GM19438 (cell line): Measurements from ENCODE around the gene ZFAND3.
"Not testable (repeated sequence)": the region's sequence is repeated elsewhere in the genome, so short reads cannot be mapped to it uniquely, and the experiment has no call there.

ENCODE experiments used
- ATAC-seq: cut with Tn5 transposase; IDR thresholded peaks from one replicate; pipeline ENCODE4 v1.9.1; 2021; ENCODE audit warnings: low read depth; ENCODE audit not compliant: unreplicated experiment

Gene ZFAND3

DNA sequence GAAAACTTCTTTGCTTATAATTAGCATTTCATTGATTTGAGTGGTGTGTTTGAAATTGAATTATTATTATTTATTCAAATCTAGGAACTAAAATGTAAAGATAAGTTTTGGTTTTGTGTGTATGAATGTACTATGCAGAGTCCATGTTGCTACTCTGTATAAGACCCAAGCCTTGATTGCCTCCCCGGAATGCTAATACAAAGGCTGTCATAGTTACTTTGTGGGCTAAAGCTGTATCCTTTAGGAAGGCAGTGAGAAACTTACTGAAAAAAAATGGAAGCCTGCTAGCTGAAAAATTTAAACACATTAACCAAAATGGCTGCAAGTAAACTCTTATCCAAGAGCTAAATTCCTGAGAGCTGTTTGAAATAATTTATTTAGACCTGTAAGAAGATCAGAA, 213.3 kb downstream of the ZFAND3 start:
- ATAC-seq, result no peak

DNA sequence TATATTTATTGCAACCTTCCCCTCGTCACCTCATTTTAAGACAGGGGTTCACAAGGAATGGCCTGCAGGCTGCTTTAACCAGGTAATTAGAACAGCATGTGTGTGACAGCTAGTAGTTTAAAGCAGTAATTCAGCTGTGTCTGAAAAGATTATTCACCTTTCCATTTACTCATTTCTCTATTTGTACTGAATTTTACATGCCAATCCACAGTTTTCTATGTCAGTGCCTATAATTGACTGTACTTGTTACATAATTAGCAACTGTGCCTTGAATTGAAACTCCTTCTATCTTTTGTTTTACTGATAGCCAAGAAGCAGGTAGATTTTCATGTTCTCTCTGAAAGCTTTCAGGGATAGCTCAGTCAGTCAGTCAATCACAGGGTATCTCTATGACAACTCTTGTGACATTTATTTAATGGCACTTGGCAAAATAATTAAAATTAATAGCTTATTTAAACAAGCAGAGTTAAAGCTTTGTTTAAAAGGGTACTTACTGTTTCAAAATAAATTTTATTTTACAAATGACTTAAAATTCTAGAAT, 214.0 kb downstream of the ZFAND3 start:
- no peak for ATAC-seq

DNA sequence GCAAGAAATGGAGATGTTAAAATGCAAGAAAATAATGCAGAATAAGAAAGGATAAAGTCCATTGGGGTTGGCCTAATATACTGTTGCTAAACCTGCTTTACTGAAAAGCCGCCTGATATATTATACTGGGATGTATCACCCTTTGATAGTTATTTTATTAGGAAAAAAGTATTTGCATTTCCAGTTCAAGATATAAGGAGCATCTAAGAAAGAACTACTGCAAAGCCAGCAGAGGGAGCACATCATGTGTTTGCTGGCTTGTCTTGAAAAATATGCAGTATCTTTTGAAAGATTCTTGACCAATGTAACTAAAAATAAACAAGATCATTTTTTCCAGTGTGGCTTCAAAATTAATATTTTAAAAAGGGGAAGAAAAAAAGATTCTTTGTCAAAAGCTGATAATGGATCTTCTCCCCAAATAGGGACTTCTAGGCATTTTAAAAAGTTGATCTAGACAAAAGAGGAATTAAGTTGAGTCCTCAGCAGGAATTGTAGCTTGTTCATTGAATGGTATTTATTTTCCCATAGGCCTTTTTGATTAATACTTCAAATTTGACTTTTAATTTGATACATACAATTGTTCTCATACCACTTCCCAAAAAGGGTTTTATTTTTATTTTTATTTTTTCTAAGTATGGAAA, 214.9 kb downstream of the ZFAND3 start:
- ATAC-seq, result no peak

DNA sequence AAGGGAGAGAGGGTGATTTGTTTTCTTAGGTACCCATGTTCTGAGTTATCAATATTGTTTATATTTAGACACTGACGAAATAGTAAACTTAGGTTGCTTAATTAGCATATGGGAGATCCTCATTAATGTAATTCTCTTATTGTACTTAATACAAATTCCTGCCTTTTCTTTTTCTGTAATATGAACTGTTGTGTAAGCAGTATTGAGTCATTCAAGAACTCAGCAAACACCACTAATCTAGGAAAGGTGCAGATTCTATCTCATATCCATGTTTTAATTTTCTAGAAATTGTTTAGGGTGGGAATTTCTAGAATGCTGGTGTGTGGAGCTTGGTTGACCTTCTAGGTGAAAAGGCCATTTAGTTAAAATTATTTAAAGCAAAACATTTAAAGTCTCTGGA, 216.0 kb downstream of the ZFAND3 start:
- no peak for ATAC-seq

DNA sequence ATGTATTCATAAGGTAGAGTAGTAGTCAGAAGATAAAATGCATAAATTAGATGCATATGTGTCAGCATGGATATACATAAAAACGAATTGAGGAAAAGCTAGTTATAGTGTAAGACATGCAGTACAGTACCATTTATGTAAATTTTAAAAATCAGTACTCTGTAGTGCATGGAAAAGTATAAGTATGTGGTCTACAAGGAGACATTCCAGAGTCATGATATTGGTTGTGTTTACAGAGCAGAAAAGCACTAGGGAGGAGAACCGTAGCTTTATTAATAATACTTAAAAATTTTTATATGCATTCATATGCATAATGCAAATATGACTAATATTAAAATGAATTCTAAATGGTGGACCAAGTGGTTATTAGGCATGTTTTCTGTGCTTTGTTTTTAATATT, 220.0 kb downstream of the ZFAND3 start:
- no peak for ATAC-seq

DNA sequence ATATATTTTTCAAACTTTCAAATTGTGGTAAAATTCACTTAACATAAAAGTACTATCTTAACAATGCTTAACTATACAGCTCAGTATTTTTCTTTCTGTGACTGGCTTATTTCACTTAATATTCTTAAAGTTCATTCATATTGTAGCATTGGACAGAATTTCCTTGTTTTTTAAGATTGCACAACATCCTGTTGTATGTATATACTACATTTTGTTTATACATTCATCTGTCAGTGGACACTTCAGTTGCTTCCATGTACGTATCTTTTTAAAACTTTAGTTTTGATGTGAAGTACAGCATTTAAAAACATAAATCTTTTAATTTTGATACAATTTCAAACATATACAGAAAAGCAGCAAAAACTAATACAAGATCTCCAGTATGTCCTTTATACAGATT, 220.7 kb downstream of the ZFAND3 start:
- no peak for ATAC-seq

DNA sequence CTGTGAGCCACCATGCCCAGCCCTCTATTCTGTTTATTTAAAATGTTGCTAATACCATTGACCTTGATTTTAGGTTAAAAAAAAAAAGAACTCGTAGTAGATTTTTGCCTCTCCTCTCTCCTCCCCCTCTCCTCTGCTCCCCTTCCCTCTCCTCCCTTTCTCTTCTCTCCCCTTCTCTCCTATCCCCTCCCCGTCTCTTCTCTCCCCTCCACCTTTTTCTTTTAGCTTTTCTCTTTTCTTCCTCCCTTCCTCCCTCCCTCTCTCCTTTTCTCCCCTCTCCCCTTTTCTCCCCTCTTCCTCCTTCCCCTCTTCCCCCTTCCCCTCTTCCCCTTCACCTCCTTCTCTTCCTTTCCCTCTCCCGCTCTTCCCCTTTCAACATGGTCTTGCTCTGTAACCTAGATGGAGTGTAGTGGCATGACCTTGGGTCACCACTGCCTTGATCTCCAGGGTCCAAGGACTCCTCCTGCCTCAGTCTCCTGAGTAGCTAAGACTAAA, 223.8 kb downstream of the ZFAND3 start:
- no peak for ATAC-seq

DNA sequence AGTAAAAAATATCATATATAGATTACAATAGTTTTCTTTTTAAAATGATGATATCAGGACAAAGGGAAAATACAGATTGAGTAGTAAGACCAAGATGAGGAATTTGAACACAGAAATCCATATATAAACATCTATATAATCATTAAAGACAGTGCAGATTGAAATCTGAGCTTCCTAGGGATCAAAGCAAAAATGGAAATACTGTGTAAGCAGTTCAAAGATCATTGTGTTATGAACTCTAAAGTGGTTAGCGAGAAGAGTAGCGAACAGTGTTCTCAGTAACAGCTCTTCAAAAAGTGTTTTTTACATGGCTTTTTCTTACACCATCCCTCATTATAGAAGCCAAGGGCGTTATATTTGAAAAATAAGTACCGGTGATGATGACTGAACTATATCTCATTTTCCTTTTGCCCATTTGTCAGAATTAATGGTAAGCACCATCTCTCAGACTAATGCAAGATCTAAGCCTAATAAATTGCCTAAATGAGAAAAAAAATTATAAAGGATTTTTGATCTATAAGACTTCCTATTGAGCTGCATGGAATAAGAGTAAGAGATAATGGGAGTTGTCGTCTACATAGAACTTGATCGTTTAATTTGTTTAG, 226.3 kb downstream of the ZFAND3 start:
- ATAC-seq, result no peak

DNA sequence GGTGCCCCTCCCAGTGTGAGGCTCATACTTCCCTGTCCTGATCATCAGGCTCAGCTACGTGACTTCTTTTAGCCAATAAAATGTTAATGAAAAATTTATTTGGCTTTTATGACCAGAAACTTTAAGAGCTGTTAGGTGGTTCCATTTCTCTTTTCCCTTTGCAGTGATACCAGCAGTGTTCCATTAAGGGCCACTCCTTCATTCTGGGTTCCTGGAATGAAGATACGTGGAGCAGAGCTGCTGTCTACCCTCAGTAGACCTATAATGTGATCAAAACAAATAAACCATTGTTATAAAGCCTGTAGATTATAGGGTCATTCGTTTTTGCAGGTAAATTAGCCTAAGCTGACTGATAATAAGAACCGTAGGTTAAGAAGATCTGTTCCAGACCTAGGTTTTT, 228.0 kb downstream of the ZFAND3 start:
- no peak for ATAC-seq

DNA sequence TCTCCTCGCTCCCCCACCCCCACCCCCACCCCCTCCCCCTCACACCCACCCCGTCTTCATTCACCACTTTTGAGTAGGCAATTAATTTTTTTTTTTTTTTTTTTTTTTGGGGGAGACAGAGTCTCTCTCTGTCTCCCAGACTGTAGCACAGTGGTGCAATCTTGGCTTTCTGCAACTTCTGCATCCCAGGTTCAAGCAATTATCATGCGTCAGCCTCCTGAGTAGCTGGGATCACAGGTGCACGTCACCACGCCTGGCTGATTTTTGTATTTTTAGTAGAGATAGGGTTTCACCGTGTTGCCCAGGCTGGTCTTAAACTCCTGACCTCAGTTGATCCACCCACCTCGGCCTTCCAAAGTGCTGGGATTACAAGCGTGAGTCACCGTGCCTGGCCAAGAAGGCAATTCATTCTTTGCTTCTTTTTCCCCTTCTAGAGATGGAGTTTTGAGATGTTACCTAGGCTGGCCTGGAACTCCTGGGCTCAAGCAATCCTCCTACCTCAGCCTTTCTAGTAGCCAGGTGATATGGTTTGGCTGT, 230.4 kb downstream of the ZFAND3 start:
- ATAC-seq, result not testable (repeated sequence)

DNA sequence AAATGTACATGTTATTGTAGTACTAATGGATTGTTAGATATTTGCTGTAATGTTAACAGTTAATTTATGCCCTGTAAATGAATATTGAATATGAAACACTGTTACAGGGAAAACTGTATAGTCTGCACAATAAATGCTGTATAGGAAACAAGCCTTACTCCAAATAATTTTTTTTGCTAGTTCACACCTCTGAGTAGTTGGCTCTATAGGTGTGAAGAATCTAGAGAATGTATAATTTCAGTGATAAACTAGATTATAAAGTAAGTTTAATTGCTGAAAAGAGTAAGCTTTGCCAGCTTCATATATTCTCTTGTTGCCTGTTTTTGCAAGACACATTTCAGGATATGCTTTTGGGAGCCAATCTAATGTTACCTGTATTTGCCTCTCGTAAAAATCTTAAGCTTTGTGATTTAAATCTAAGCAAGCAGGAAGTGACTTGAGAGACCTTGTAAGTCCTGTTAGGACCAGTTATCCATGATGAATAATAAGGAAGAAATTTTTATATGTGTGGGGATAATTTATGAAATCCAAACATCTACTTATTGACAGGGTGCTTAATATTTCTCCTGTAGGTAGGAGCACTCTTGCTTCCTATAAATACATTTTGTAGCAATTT, 232.4 kb downstream of the ZFAND3 start:
- ATAC-seq, result no peak

DNA sequence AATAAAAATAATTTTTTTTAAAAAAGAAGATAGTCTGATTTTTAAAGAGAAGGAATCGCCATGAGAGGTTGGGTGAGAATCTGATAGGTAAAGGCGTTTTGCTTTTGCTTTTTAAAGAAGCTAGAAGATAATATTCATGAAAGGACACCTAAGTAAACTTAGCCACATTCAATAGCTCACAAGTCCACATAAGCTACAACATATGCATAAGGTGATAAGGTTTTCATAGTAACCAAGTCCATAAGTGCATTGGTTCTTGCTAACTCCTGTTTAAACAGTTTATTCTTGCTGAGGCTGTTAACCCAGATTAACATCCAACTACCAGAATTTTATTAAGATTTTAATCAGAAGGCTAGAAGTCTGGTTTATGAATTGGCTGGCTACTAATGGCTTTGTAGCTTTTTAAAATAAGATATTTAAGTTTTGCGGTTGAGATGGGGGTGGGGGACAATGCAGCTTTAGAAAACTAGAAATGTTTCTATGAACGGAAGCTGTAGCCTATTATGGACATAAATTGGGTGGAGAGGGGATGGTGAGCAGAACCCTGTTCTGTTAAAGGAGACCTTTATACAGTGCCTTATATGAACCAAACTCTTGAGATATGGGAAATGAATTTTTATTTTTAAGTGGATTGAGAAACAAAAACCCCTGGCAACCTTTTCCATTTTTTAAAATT, 235.1 kb downstream of the ZFAND3 start:
- no peak for ATAC-seq

DNA sequence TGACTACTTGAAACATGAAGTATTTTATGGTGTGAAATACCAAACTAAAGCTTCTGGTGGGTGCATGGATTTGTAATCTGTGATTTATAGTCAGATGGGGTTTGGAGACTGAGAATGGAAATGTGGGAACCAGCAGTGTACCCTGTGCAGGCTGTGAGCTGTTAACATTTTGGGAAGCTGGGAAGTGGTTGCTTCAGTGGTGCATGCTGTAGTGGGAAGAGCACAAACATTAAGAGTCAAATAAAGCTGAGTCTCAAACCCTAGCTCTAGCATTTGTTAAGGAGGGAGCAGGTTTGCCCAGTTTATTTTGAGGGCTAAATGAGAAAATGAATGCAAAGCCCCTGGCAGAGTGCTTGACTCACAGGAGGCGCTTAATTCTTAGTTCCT, 235.7 kb downstream of the ZFAND3 start:
- no peak for ATAC-seq

DNA sequence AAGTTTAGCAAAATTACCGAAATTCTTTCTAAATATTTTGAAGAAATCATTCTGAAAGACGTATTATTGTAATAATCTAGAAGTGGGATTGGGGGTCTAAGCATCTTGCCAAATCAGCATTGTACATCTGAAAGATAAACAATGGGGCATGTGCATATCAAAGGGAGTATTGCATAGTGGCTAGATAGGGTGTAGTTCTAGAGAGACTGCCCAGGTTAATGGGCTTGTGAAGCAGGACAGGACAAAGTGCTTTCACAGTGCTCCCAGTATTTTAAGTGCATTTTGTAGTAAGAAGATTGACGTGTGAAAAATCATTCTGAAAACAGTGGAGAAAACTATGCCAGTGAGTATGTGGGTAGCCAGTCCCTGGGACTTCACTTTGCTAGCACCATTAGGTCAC, 236.8 kb downstream of the ZFAND3 start:
- ATAC-seq, result no peak

DNA sequence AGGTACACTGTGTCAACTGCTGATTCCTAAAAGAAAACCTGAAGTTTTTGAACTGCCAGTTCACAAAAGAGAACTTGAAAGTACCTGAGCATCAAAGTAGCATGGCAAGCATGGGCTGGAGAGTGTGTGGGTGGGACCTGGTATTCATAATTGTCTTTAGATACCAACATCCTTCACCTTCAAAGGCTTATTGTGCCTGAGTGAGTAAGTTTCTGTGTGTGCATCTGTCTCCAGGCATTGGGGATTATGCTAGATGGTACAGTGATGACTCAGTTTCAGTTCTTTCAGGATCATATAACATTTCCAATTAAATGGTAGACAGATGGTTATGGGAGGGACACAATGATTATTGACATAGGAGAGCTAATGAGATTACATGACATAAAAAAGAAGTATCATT, 238.5 kb downstream of the ZFAND3 start:
- no peak for ATAC-seq

DNA sequence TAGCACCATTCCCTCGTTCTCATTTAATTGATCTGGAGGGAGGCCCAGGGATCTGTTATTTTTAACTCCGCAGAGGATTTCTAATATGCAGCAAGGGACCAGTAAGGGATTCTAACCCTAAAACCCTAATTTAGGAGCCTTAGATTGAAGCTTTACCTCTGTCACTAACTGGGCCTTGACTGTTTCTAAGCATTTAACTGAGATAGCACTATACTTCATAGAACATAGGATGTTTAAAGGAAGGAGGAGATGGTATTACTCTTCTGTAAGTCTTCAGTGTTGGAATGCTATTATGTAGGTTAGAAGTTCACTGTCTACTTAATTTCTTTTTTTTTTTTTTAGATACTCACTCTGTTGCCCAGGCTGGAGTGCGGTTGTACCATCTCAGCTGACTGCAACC, 242.5 kb downstream of the ZFAND3 start:
- no peak for ATAC-seq

DNA sequence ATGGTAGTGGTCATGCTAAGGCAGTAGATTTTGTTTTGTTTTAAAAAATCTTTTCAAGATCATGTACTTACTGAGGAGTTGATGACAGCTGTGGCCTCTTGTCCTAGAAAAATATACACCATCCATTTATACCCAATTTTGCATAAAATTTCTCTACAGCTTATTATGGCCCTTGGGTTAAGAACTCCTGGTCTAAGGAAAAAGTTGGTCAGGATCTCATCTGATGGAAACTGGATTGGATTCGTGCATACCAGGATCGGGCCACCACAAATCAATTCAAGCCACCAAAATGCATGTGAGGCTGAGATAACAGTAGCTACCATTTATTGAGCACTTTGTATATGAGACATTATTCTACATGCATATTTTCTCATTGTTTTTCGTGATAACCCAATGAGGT, 244.4 kb downstream of the ZFAND3 start:
- no peak for ATAC-seq

DNA sequence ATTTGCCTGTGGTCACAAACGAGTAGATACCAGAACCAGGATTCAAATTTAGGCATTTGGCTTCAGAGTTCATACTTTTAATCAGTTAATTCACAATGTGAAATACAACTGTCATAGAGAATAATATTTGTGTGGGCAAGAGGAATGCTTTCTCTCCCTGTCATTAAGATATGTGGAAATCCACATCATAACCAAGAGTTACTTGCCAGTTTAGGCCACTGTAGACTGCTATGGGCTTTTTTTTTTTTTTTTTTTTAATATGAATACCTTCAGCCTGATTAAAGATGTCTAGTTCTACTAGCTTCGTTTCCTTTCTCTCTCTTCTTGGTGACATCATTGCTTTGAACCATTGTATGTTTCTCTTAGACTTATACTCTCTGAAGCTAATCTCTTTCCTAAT, 244.9 kb downstream of the ZFAND3 start:
- no peak for ATAC-seq

DNA sequence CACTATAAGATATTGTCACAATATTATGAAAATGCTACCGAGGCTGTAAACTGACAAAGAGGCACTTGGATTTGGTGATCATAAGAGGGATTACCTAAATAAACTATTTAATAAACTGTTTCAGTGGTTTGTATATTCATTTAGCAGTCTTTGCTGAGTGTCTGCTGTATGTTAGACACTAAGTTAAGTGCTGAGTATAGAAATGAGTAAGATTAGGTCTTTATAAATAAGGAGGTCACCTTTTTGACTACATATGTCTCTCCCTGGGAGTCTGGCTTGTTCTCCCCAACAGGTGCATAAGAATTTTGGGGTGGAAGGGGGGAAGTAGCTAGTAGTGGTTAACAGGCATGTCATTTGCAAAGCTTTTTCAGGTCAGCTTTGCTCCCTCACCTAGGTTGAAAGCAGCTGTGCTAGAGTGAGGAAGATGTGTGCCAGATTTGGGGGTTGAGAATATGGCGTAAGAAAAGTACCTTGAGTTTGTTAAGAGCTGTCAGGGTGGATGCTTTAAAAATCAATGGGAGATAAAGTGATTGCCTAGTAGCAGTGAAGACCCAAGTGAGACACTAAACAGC, 246.3 kb downstream of the ZFAND3 start:
- no peak for ATAC-seq

DNA sequence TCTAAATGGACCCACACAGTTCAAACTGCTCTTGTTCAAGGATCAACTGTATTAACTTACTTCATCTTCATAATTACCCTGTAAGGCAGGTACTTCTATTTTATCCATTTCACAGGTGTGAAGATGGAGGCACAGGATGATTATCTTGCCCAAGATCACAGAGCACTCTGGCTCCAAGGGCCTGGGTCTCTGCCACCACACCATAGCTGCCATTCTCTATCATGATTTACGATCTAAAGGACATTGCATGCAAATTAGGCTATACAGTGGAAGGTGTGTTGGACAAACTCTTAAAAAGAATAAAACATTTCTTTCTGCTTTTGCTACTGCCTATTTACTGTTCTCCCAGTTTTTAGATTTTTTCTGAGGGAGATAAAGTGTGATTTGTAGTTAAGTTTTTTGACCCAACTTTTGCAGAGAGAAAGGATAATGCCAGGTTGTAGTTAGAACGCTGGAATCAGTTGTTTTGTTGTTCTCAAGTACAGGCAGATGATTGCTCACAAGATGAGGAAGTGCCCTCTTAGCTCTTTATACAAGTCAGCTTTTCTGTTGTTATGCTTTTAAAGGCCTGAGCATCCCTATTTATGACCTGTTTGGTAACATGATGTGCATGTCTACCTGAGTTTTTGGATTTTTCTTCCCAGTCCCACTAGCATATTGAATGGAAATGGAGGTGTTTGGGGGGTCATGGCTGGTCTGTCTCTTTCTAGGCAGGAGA, 247.9 kb downstream of the ZFAND3 start:
- ATAC-seq, result no peak
